ENCODE results near the gene PTGS2. TPM values are rescaled to one million over a fixed set of nuclear protein-coding genes. Genes with fewer than 3 reads are reported as not detected.
A peak's percentile ranks its signal among the peaks of the same experiment; 100 is the strongest.

Gene PTGS2
- 0.91 TPM for total RNA-seq (2021; ENCODE audit: unreplicated experiment)
- 0.92 and 1.3 TPM in 2 replicates for polyA plus RNA-seq (2012)
- Bru-seq, nascent RNA, result percentile 40 among the genes with signal in this experiment
- percentile 61 among the genes with signal in this experiment for BruChase-seq, experiment 1, labeled RNA remaining after a 6-hour chase
- percentile 57 among the genes with signal in this experiment for BruChase-seq, experiment 2, labeled RNA remaining after a 2-hour chase
- long read RNA-seq, result 0 reads

- Histone ChIP-seq H3K27me3 (ENCODE audit: insufficient read depth, low read length) (no peaks in the 10 kb centered on the region), H3K27ac (ENCODE audit: low read depth, low read length) (peak within 1 kb of the TSS; percentile 51)
- TF ChIP-seq CBX3 (IDR thresholded peaks at IDR 0.05; ENCODE audit: low read depth) (peak; percentile 84), POLR2AphosphoS5 (IDR thresholded peaks at IDR 0.05; ENCODE audit: low read depth, low read length) (peak; percentile 58), ELF1 (IDR thresholded peaks at IDR 0.05; ENCODE audit: borderline replicate concordance, low read depth) (no peak), SIN3A (IDR thresholded peaks at IDR 0.05; ENCODE audit: low read depth) (peak; percentile 16; the same call in 1 of the 2 replicates), EZH2phosphoT487 (IDR thresholded peaks at IDR 0.05; ENCODE audit: borderline replicate concordance) (no peak), POLR2A (IDR thresholded peaks at IDR 0.05; ENCODE audit: borderline replicate concordance, extremely low read depth, insufficient read depth, insufficient read length) (no peak), EZH2 (IDR thresholded peaks at IDR 0.05) (no peak), CEBPB (IDR thresholded peaks at IDR 0.05; ENCODE audit: low read depth) (peak; percentile 85), REST (IDR thresholded peaks at IDR 0.05; ENCODE audit: low read depth) (no peak), ZNF274 (IDR thresholded peaks at IDR 0.05; ENCODE audit: low read depth, low read length) (no peak), SP1 (IDR thresholded peaks at IDR 0.05; ENCODE audit: low read depth) (no peak), MAX (IDR thresholded peaks at IDR 0.05) (no peak), FOSL1 (IDR thresholded peaks at IDR 0.05; ENCODE audit: low read depth) (no peak), EGR1 (IDR thresholded peaks at IDR 0.05; ENCODE audit: low read depth) (peak; percentile 49; the same call in 1 of the 2 replicates), SRF (IDR thresholded peaks at IDR 0.05; ENCODE audit: low read depth) (no peak; the same call in 1 of the 2 replicates), YY1 (IDR thresholded peaks at IDR 0.05; ENCODE audit: extremely low read depth, insufficient replicate concordance, low read depth, low read length) (peak; percentile 34)
- TF ChIP-seq, protein P1, sequence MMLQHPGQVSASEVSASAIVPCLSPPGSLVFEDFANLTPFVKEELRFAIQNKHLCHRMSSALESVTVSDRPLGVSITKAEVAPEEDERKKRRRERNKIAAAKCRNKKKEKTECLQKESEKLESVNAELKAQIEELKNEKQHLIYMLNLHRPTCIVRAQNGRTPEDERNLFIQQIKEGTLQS (IDR thresholded peaks at IDR 0.05), result no peak
- TF ChIP-seq, protein P2, sequence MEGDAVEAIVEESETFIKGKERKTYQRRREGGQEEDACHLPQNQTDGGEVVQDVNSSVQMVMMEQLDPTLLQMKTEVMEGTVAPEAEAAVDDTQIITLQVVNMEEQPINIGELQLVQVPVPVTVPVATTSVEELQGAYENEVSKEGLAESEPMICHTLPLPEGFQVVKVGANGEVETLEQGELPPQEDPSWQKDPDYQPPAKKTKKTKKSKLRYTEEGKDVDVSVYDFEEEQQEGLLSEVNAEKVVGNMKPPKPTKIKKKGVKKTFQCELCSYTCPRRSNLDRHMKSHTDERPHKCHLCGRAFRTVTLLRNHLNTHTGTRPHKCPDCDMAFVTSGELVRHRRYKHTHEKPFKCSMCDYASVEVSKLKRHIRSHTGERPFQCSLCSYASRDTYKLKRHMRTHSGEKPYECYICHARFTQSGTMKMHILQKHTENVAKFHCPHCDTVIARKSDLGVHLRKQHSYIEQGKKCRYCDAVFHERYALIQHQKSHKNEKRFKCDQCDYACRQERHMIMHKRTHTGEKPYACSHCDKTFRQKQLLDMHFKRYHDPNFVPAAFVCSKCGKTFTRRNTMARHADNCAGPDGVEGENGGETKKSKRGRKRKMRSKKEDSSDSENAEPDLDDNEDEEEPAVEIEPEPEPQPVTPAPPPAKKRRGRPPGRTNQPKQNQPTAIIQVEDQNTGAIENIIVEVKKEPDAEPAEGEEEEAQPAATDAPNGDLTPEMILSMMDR (IDR thresholded peaks at IDR 0.05 in 2 of 3, conservative IDR thresholded peaks at IDR 0.05 in 1 of 3; ENCODE audit: borderline replicate concordance in 1 of 3, insufficient read depth in 1 of 3, low read depth in 2 of 3, low read length in 2 of 3), result peak; percentile 30 to 62 (median 59); a peak in 5 of 6 replicates
Observed at GRCh38 chr1:186680245-186681061, at the start of gene PTGS2. PTGS2 (minus strand) TSS chr1:186680423; CDS start chr1:186680290, 133 bp downstream.

More at GRCh38 chr1:186680245-186681061, at the start of gene PTGS2:
- H2AFZ ChIP-seq (ENCODE audit: low read depth, low read length, poor library complexity, severe bottlenecking), result peak within 1 kb of the TSS; percentile 99
- RAD21 ChIA-PET (ENCODE audit: low non-redundant PET in 1 of 2, low total read pairs in 2 of 2, uncharacterized antibody in 2 of 2, unreplicated experiment in 2 of 2), result no interaction called here
- no peaks in the 10 kb centered on the region for H3K79me2 ChIP-seq (ENCODE audit: insufficient read depth, low read length)
- intact Hi-C loops (cut with micrococcal nuclease), result loop anchor here (2.0 kb wide), 1 partner anchor 76 kb away; no protein-coding TSS in a partner anchor
- no TSS peak for BruUV-seq (replicated peaks)
- CTCF ChIA-PET, result interaction anchor here (0.9 to 2.1 kb wide), 4 partner anchors 42 to 305 kb away, joined by 3 to 6 read pairs (median 4); partner anchors contain the start of genes ODR4 and TPR
- peak; percentile 99 for ATAC-seq
- POLR2A ChIA-PET, result interaction anchor here (0.8 to 1.0 kb wide), 2 partner anchors 14 to 57 kb away, joined by 3 read pairs; no protein-coding TSS in a partner anchor
- peaks cover 0 to 16% of the 10 kb centered on the region in 2 experiments; a peak in 3 of 4 replicates for H3K4me1 ChIP-seq (ENCODE audit: control insufficient read depth in 1 of 2, insufficient read depth in 2 of 2, low read length in 2 of 2)
- H3K4me3 ChIP-seq (replicated peaks in 1 of 2; ENCODE audit: low read depth in 1 of 2, low read length in 2 of 2), result peak within 1 kb of the TSS; percentile 56 to 72
- no peaks in the 10 kb centered on the region for H3K9me2 ChIP-seq (ENCODE audit: insufficient read depth)
- no peaks in the 10 kb centered on the region for H3K9me3 ChIP-seq (ENCODE audit: control insufficient read depth in 1 of 2, insufficient read depth in 1 of 2, low read depth in 1 of 2, low read length in 2 of 2)
- DNase-seq (ENCODE audit: low read depth, low spot score), result peak; percentile 84
- H3K9ac ChIP-seq (ENCODE audit: low read length), result peak within 1 kb of the TSS; percentile 61
- H3K36me3 ChIP-seq (ENCODE audit: control insufficient read depth in 1 of 2, insufficient read depth in 2 of 2, low read length in 2 of 2), result no peaks in the 10 kb centered on the region
- H3K4me2 ChIP-seq (ENCODE audit: low read length), result peak within 1 kb of the TSS; percentile 94
- H4K20me1 ChIP-seq (ENCODE audit: insufficient read depth), result no peaks in the 10 kb centered on the region

Data from HCT116 (cell line).